Heart right ventricle (tissue), 16 donors: ENCODE measurements around the gene TNFAIP6. TPM values are rescaled to one million over a fixed set of nuclear protein-coding genes. Genes with fewer than 3 reads are reported as not detected.

Experiments
- ATAC-seq, 8 donors: fragments of 200-7000 bp; cut with Tn5 transposase; one replicate each; pipeline ENCODE4 v1.9.1; 2020; ENCODE audit warnings: mild to moderate bottlenecking in 8 of 8, moderate library complexity in 8 of 8, moderate number of reproducible peaks in 1 of 8
- DNase-seq, 2 donors: peaks; one replicate each; pipeline ENCODE4 v3.0.0-alpha.2; 2020
- H3K27ac ChIP-seq, 10 donors: fragments of 200-600 bp; sonication (generic) in 2 of 10; one replicate each; pipeline versions ENCODE4 v1.5.0 to v1.8.0; 2020 to 2022; ENCODE audit warnings: mild to moderate bottlenecking in 3 of 10
- H3K27me3 ChIP-seq, 7 donors: fragments of 200-600 bp; one replicate each; pipeline ENCODE4 v1.8.0; 2021 to 2022; ENCODE audit warnings: mild to moderate bottlenecking in 2 of 7
- H3K36me3 ChIP-seq, 9 donors: fragments of 200-600 bp; sonication (generic) in 1 of 9; one replicate each; pipeline versions ENCODE4 v1.5.0 to v1.8.0; 2020 to 2022; ENCODE audit warnings: mild to moderate bottlenecking in 2 of 9
- H3K4me1 ChIP-seq, 9 donors: fragments of 200-600 bp; sonication (generic) in 1 of 9; one replicate each; pipeline versions ENCODE4 v1.5.0 to v1.8.0; 2020 to 2022; ENCODE audit warnings: mild to moderate bottlenecking in 4 of 9
- H3K4me3 ChIP-seq, 10 donors: fragments of 200-600 bp; sonication (generic) in 2 of 10; one replicate each; pipeline versions ENCODE4 v1.5.0 to v1.8.0; 2020 to 2022; ENCODE audit warnings: mild to moderate bottlenecking in 7 of 10, moderate library complexity in 2 of 10
- H3K9me3 ChIP-seq, 11 donors: fragments of 200-600 bp in 10 of 11; sonication (generic) in 2 of 11; one replicate each; pipeline versions ENCODE4 v1.5.0 to v1.8.0; 2013 to 2022; ENCODE audit warnings: mild to moderate bottlenecking in 2 of 11, control low read depth in 1 of 11, moderate library complexity in 1 of 11
- CTCF ChIP-seq, 9 donors: fragments of 200-600 bp; sonication (generic) in 2 of 9; IDR thresholded peaks; one replicate each; pipeline versions ENCODE4 v1.5.0 to v1.8.0; 2021 to 2022; ENCODE audit warnings: antibody characterized with exemption in 9 of 9, mild to moderate bottlenecking in 5 of 9, moderate library complexity in 1 of 9
- WGBS, 2 donors: extraction: QIAGEN DNeasy Blood & Tissue Kit; methylation state at CpG; one replicate each; pipeline ENCODE4 v1.1.7; 2013; ENCODE audit warnings: inconsistent platforms in 1 of 2; 5-methylcytosine and 5-hydroxymethylcytosine counted together
- intact Hi-C, 10 donors: fragments of 100-400 bp; cut with DNase I; formaldehyde crosslinking; loops; one replicate each; pipeline versions ENCODE4 v1.11.1 to v1.14.2; 2022
- polyA plus RNA-seq, 2 donors: library from polyadenylated mRNA; stranded (reverse); fragments of 200-250 nt; gene quantifications; one replicate each; pipeline ENCODE4 v1.2.3, GENCODE V29; 2013
- total RNA-seq, 10 donors: library from RNA; stranded (reverse); fragmentation: NEBNext Ultra II Directional in 3 of 10; extraction: Animal tissue kit (Norgen Biotek cat#: 25700) in 3 of 10; gene quantifications; one replicate each; pipeline versions ENCODE4 v1.2.1 to v1.2.4, GENCODE V29; 2021 to 2023
- donor health status: Arrhythmogenic right ventricular cardiomyopathy.
- donor health status: ischemic (EF 13 %, LVEDD 7.1; RV severe dilation, severe dysfunction).
- donor health status: healthy with polysubstance abuse.
- donor health status: DM: no; HTN: yes; CAD: no.
- donor health status: DM: no; HTN: no; CAD: no.
- donor health status: ischemic (EF 25% LVEDD 6.9; RV normal size, moderate dysfunction).
- donor health status: ischemic (EF 25% LVEDD 5.7; RV mildly dilated, moderate dysfunction).
- donor health status: healthy.
- donor health status: DM: yes; HTN: yes; CAD: no.
- donor health status: Ischemic cardiomyopathy.
- donor health status: ischemic (EF 35%, LVEDD 5.7; RV mildly dilated, moderate dysfunction).
- donor health status: nonischemic (EF 11% LVEDD 7.7; RV severe dilation, severe dysfunction).
- donor health status: DM: yes; HTN: yes; CAD: no.
- donor health status: PGD.
- donor health status: ischemic (EF 29% LVEDD 5.4; RV normal size, mild dysfunction).
- donor health status: nonischemic (EF 23%, LVEDD 6.1; RV moderate dilation, normal function).

Gene TNFAIP6
- total and polyA plus RNA-seq, 12 donors, result 0.98 to 6.6 (median 2.4) TPM

- DNase-seq, result no peak
- no peak for TF ChIP-seq CTCF (IDR thresholded peaks at IDR 0.05)
- Histone ChIP-seq H3K9me3 (peaks cover 0 to 5% (median 0%) of the 10 kb centered on the region in 11 donors), H3K4me1 (no peaks in the 10 kb centered on the region), H3K36me3 (no peaks in the 10 kb centered on the region), H3K27ac (no peak overlapping the region), H3K27me3 (no peaks in the 10 kb centered on the region), H3K4me3 (no peak overlapping the region)
- WGBS, 2 donors, result 90 to 93% methylated on average over 4 of the region's 4 CpGs
- intact Hi-C loops, result no loop called here
- ATAC-seq, result no peak
These were observed 38.4 kb downstream of the TNFAIP6 start for GRCh38 chr2:151395509-151396374.

DNA sequence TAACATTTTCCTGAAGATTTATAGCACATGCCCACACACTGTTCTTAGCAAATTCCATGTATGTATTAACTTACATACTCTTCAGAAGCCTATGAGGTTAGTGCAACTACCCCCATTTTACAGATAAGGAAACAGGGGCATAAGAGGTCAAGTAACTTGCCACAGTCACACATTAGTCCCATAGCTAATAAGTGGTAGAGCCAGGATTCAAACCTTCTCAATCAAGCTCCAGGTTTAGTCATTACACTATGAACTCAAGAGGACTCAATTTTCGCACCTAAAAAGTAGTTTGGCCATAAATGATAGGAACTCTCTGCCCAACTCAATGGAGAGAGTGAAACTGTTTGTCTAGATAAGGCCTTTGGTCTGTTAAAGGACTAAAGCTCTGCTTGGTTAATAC is 42.6 kb downstream of the TNFAIP6 start:
- no peak for TF ChIP-seq CTCF (IDR thresholded peaks at IDR 0.05)
- 94 to 98% methylated on average over 1 of the region's 1 CpG for WGBS, 2 donors
- intact Hi-C loops, result loop anchor here in 2 of 10 donors (10.0 kb wide), 2 partner anchors 105 to 115 kb away; partner anchors contain the start of gene NMI (in 1 of the 2)
- DNase-seq (no peak), ATAC-seq (no peak)
- no peaks in the 10 kb centered on the region for H3K36me3 ChIP-seq
- no peaks in the 10 kb centered on the region for H3K9me3 ChIP-seq
- H3K27me3 ChIP-seq, result no peaks in the 10 kb centered on the region
- no peaks in the 10 kb centered on the region for H3K4me1 ChIP-seq
- H3K27ac ChIP-seq, result no peak overlapping the region
- no peak overlapping the region for H3K4me3 ChIP-seq

DNA sequence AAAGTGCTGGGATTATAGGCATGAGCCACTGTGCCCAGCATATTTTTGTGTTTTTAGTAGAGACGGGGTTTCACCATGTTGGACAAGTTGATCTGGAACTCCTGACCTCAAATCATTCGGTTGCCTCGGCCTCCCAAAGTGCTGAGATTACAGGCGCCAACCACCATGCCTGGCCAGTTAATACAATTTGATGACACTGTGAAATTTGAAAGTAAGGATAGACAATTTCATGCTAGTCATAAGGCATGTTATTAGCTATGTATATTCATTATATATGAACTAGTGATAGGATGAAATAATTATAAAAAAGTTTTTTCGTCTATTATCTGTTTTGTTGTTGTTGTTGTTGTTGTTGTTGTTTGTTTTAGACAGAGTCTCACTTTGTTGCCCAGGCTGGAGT is 43.8 kb downstream of the TNFAIP6 start:
- Histone ChIP-seq H3K9me3 (no peaks in the 10 kb centered on the region), H3K4me1 (no peaks in the 10 kb centered on the region), H3K27ac (no peak overlapping the region), H3K4me3 (no peak overlapping the region), H3K36me3 (no peaks in the 10 kb centered on the region), H3K27me3 (no peaks in the 10 kb centered on the region)
- intact Hi-C loops, result loop anchor here in 2 of 10 donors (10.0 kb wide), 2 partner anchors 106 to 116 kb away; partner anchors contain the start of gene NMI (in 1 of the 2)
- TF ChIP-seq CTCF (IDR thresholded peaks at IDR 0.05), result no peak
- ATAC-seq, result no peak
- WGBS, 2 donors, result 96% methylated on average over 5 of the region's 5 CpGs
- DNase-seq, result no peak

- WGBS, 2 donors, result 33 to 43% methylated on average over 4 of the region's 4 CpGs
- H3K36me3 ChIP-seq, result no peaks in the 10 kb centered on the region
- H3K27ac ChIP-seq, result no peak overlapping the region
- H3K9me3 ChIP-seq, result no peaks in the 10 kb centered on the region
- intact Hi-C loops, result loop anchor here in 2 of 10 donors (10.0 kb wide), 2 partner anchors 109 to 119 kb away; partner anchors contain the start of gene NMI (in 1 of the 2)
- H3K27me3 ChIP-seq, result no peaks in the 10 kb centered on the region
- DNase-seq, result no peak
- no peak for ATAC-seq
- H3K4me1 ChIP-seq, result no peaks in the 10 kb centered on the region
- TF ChIP-seq CTCF (IDR thresholded peaks at IDR 0.05), result no peak
- H3K4me3 ChIP-seq, result no peak overlapping the region
These were observed 46.5 kb downstream of the TNFAIP6 start for GRCh38 chr2:151403914-151404313.
